ENCODE data around the gene TTLL6. TPM values are rescaled to one million over a fixed set of nuclear protein-coding genes. Genes with fewer than 3 reads are reported as not detected.

The TTLL6 gene
- total and polyA plus RNA-seq, 5 donors from 2014 or later, result not detected

- ATAC-seq (ENCODE audit: low read depth in 2 of 2), result no peak
- Mint-ChIP-seq H3K36me3 (no peaks in the 10 kb centered on the region), H3K27ac (no peak overlapping the region), H3K4me3 (peak overlapping the region in 2 of 4 donors; percentile 33 to 49), H3K4me1 (peaks cover 0 to 31% (median 7%) of the 10 kb centered on the region in 4 donors), H3K27me3 (peaks cover 99% of the 10 kb centered on the region), H3K9me3 (peaks cover 0 to 5% (median 0%) of the 10 kb centered on the region in 7 donors)
- no peak for DNase-seq
- Histone ChIP-seq H3K4me3 (ENCODE audit: low read depth, low read length) (no peak overlapping the region), H3K9me3 (ENCODE audit: control insufficient read depth in 2 of 2, low read length in 2 of 2) (no peaks in the 10 kb centered on the region), H3K4me1 (ENCODE audit: control insufficient read depth, insufficient read depth, low read length, poor library complexity, severe bottlenecking) (peaks cover 21% of the 10 kb centered on the region), H3K27me3 (ENCODE audit: control insufficient read depth, insufficient read depth, low read length) (peaks cover 56% of the 10 kb centered on the region), H3K36me3 (ENCODE audit: control insufficient read depth, insufficient read depth, low read length) (no peaks in the 10 kb centered on the region), H3K27ac (ENCODE audit: insufficient read depth, low read length, poor library complexity, severe bottlenecking) (no peak overlapping the region)
Observed at GRCh38 chr17:48732688-48733629, 84.1 kb downstream of the TTLL6 start.

GRCh38 chr17:48731355-48731754, 85.7 kb downstream of the TTLL6 start:
- Mint-ChIP-seq H3K4me3 (no peak overlapping the region), H3K27ac (no peak overlapping the region), H3K36me3 (no peaks in the 10 kb centered on the region), H3K4me1 (peaks cover 0 to 41% (median 11%) of the 10 kb centered on the region in 4 donors), H3K27me3 (peaks cover 99% of the 10 kb centered on the region), H3K9me3 (peaks cover 0 to 6% (median 0%) of the 10 kb centered on the region in 7 donors)
- ATAC-seq (ENCODE audit: low read depth in 2 of 2) (no peak), DNase-seq (no peak)
- Histone ChIP-seq H3K4me1 (ENCODE audit: control insufficient read depth, insufficient read depth, low read length, poor library complexity, severe bottlenecking) (peaks cover 27% of the 10 kb centered on the region), H3K36me3 (ENCODE audit: control insufficient read depth, insufficient read depth, low read length) (no peaks in the 10 kb centered on the region), H3K27me3 (ENCODE audit: control insufficient read depth, insufficient read depth, low read length) (peaks cover 65% of the 10 kb centered on the region), H3K27ac (ENCODE audit: insufficient read depth, low read length, poor library complexity, severe bottlenecking) (no peak overlapping the region), H3K9me3 (ENCODE audit: control insufficient read depth in 2 of 2, low read length in 2 of 2) (no peaks in the 10 kb centered on the region), H3K4me3 (ENCODE audit: low read depth, low read length) (no peak overlapping the region)

GRCh38 chr17:48730240-48730550, 86.8 kb downstream of the TTLL6 start:
- Histone ChIP-seq H3K36me3 (ENCODE audit: control insufficient read depth, insufficient read depth, low read length) (no peaks in the 10 kb centered on the region), H3K4me3 (ENCODE audit: low read depth, low read length) (no peak overlapping the region), H3K4me1 (ENCODE audit: control insufficient read depth, insufficient read depth, low read length, poor library complexity, severe bottlenecking) (peaks cover 31% of the 10 kb centered on the region), H3K27ac (ENCODE audit: insufficient read depth, low read length, poor library complexity, severe bottlenecking) (no peak overlapping the region), H3K9me3 (ENCODE audit: control insufficient read depth in 2 of 2, low read length in 2 of 2) (no peaks in the 10 kb centered on the region), H3K27me3 (ENCODE audit: control insufficient read depth, insufficient read depth, low read length) (peaks cover 66% of the 10 kb centered on the region)
- Mint-ChIP-seq H3K27ac (no peak overlapping the region), H3K4me1 (peaks cover 0 to 49% (median 11%) of the 10 kb centered on the region in 4 donors), H3K36me3 (no peaks in the 10 kb centered on the region), H3K9me3 (peaks cover 0 to 6% (median 0%) of the 10 kb centered on the region in 7 donors), H3K4me3 (peak overlapping the region in 1 of 4 donors; percentile 43), H3K27me3 (peaks cover 99% of the 10 kb centered on the region)
- DNase-seq (no peak), ATAC-seq (ENCODE audit: low read depth in 2 of 2) (no peak)

- no peaks in the 10 kb centered on the region for H3K9me3 ChIP-seq (ENCODE audit: control insufficient read depth in 2 of 2, low read length in 2 of 2)
- Mint-ChIP-seq H3K36me3 (no peaks in the 10 kb centered on the region), H3K27me3 (peaks cover 99% of the 10 kb centered on the region), H3K9me3 (peaks cover 0 to 8% (median 0%) of the 10 kb centered on the region in 7 donors), H3K27ac (no peak overlapping the region), H3K4me3 (peak overlapping the region in 1 of 4 donors; percentile 43), H3K4me1 (peaks cover 0 to 55% (median 13%) of the 10 kb centered on the region in 4 donors)
- no peaks in the 10 kb centered on the region for H3K36me3 ChIP-seq (ENCODE audit: control insufficient read depth, insufficient read depth, low read length)
- H3K27ac ChIP-seq (ENCODE audit: insufficient read depth, low read length, poor library complexity, severe bottlenecking), result no peak overlapping the region
- no peak for ATAC-seq (ENCODE audit: low read depth in 2 of 2)
- H3K27me3 ChIP-seq (ENCODE audit: control insufficient read depth, insufficient read depth, low read length), result peaks cover 60% of the 10 kb centered on the region
- H3K4me1 ChIP-seq (ENCODE audit: control insufficient read depth, insufficient read depth, low read length, poor library complexity, severe bottlenecking), result peaks cover 37% of the 10 kb centered on the region
- no peak for DNase-seq
- no peak overlapping the region for H3K4me3 ChIP-seq (ENCODE audit: low read depth, low read length)
Observed at GRCh38 chr17:48729335-48730239, 87.4 kb downstream of the TTLL6 start.

GRCh38 chr17:48728232-48729231, 88.5 kb downstream of the TTLL6 start, which contains the start of gene HOXB13:
Gene HOXB13 (minus strand): TSS chr17:48728750. CDS start chr17:48728593, 157 bp downstream.
- H3K27ac Mint-ChIP-seq, result peak within 1 kb of the TSS in 1 of 3 donors; percentile 71
- DNase-seq (peak; percentile 20 to 56 (median 37)), ATAC-seq (ENCODE audit: low read depth in 2 of 2) (no peak)
- peaks cover 60% of the 10 kb centered on the region for H3K27me3 ChIP-seq (ENCODE audit: control insufficient read depth, insufficient read depth, low read length)
- peak within 1 kb of the TSS; percentile 32 for H3K4me3 ChIP-seq (ENCODE audit: low read depth, low read length)
- H3K4me3 Mint-ChIP-seq, result peak within 1 kb of the TSS; percentile 32 to 88 (median 57)
- peaks cover 99% of the 10 kb centered on the region for H3K27me3 Mint-ChIP-seq
- H3K9me3 ChIP-seq (ENCODE audit: control insufficient read depth in 2 of 2, low read length in 2 of 2), result no peaks in the 10 kb centered on the region
- no peak within 1 kb of the TSS for H3K27ac ChIP-seq (ENCODE audit: insufficient read depth, low read length, poor library complexity, severe bottlenecking)
- no peaks in the 10 kb centered on the region for H3K36me3 ChIP-seq (ENCODE audit: control insufficient read depth, insufficient read depth, low read length)
- peaks cover 47% of the 10 kb centered on the region for H3K4me1 ChIP-seq (ENCODE audit: control insufficient read depth, insufficient read depth, low read length, poor library complexity, severe bottlenecking)
- H3K36me3 Mint-ChIP-seq, result no peaks in the 10 kb centered on the region
- H3K4me1 Mint-ChIP-seq, result peaks cover 7 to 55% (median 20%) of the 10 kb centered on the region in 4 donors
- H3K9me3 Mint-ChIP-seq, result peaks cover 0 to 6% (median 0%) of the 10 kb centered on the region in 7 donors

GRCh38 chr17:48727415-48728175, 89.4 kb downstream of the TTLL6 start:
- Mint-ChIP-seq H3K4me3 (peak overlapping the region in 3 of 4 donors; percentile 52 to 90 (median 69)), H3K27me3 (peaks cover 100% of the 10 kb centered on the region), H3K4me1 (peaks cover 7 to 53% (median 20%) of the 10 kb centered on the region in 4 donors), H3K36me3 (no peaks in the 10 kb centered on the region), H3K9me3 (peaks cover 0 to 6% (median 0%) of the 10 kb centered on the region in 7 donors), H3K27ac (peak overlapping the region in 1 of 3 donors; percentile 87)
- peaks cover 50% of the 10 kb centered on the region for H3K4me1 ChIP-seq (ENCODE audit: control insufficient read depth, insufficient read depth, low read length, poor library complexity, severe bottlenecking)
- H3K9me3 ChIP-seq (ENCODE audit: control insufficient read depth in 2 of 2, low read length in 2 of 2), result no peaks in the 10 kb centered on the region
- H3K27me3 ChIP-seq (ENCODE audit: control insufficient read depth, insufficient read depth, low read length), result peaks cover 57% of the 10 kb centered on the region
- H3K36me3 ChIP-seq (ENCODE audit: control insufficient read depth, insufficient read depth, low read length), result no peaks in the 10 kb centered on the region
- no peak overlapping the region for H3K27ac ChIP-seq (ENCODE audit: insufficient read depth, low read length, poor library complexity, severe bottlenecking)
- ATAC-seq (ENCODE audit: low read depth in 2 of 2) (no peak), DNase-seq (no peak)
- H3K4me3 ChIP-seq (ENCODE audit: low read depth, low read length), result no peak overlapping the region

Measured in CD4-positive, CD25-positive, alpha-beta regulatory T cell (primary cell).